HG02798 (cell line): Measurements from ENCODE around the gene UBE2E2.
A peak's percentile ranks its signal among the peaks of the same experiment; 100 is the strongest.

ENCODE experiments used
- ATAC-seq: cut with Tn5 transposase; IDR thresholded peaks from one replicate; pipeline ENCODE4 v1.9.1; 2021; ENCODE audit warnings: mild to moderate bottlenecking; ENCODE audit not compliant: unreplicated experiment, poor library complexity

The UBE2E2 gene

DNA sequence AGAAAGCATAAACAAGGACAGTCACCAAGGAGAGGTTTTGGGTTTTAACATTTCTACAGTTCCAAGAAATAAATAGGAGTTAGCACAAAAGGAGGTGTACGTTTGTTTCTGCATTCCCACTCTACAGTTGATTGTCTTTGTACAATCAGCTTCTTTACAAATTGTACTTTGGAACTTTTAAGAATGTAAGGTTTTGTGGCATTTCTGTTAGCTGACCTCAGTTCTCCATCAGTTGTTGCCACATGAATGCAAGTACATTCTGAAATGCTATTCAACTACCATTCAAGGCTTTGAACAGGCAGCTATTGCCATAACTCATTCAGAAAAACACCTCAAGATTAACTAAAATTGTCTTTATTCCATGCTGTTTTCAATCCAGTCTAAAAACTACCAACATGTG, 349.4 kb downstream of the UBE2E2 start:
- ATAC-seq = no peak

- ATAC-seq = peak; percentile 49
Measured at GRCh38 chr3:23553353-23553752, 350.2 kb downstream of the UBE2E2 start.

DNA sequence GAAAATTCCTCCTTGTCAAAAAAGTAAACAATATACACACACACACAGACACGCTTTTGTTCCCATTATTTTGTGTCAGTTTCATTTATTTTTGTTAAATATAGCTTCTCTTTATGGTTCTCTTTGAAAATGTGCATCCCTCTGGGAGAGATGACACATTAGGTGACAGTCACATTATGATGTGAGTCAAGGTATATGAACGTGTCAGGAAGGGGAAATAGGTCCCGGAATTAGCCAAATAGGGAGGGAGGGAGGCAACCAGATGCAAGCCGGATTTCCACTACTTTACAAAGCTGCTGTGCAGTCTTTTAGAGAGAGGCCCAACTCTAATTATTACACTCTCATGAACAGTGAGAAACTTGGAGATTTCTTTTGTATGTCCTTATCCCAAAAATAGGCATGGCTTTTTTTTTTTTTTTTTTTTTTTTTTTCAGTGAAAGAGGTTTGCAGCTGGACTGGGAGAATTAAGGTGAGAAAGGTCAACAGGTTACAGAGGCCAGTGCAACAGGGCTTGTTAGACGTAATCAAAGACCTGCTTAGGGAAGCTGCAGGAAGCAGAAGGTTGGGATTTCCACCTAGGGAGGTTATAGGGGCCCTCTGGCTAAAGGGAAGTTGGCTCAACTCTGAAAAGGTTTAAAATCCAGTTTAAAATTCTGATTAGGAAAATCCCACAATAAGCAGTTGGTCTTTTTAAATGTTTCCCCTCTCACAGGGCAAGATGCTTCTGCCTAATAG, 362.1 kb downstream of the UBE2E2 start:
- ATAC-seq = no peak

GRCh38 chr3:23566499-23566898, 363.4 kb downstream of the UBE2E2 start:
- ATAC-seq = no peak

DNA sequence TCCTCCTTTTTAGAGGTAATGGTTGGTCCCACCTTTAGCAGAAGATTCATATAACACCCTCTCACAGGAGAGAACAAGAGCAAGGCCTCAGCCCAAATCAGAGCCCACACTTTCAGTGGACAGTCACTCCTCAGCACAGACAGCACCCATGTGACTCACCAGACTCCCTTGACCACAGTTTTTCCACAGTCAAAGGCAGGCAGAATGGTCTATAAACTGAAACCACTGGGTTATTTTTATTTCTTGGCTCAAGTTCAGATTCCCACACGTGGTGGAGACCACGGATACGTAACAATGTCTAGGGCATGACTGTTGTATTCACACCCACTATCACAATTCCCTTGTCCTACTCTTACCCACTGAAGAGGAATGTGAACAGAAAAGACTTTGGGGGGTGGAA, 364.8 kb downstream of the UBE2E2 start:
- ATAC-seq = peak; percentile 60

DNA sequence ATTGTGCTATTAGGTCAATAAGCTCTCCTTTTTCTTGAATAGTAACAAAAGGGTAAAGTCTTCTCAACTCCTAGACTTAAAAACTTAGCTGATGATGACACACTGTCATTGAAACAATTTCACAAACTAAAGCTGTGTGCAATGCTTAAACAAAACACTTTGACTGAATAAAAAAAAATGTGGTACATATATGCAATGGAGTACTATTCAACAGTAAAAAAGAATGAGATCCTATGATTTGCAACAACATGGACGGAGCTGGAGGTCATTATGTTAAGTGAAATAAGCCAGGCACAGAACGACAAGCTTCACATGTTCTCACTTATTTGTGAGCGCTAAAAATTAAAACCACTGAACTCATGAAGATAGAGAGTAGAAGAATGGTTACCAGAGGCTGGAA, 370.7 kb downstream of the UBE2E2 start:
- no peak for ATAC-seq

DNA sequence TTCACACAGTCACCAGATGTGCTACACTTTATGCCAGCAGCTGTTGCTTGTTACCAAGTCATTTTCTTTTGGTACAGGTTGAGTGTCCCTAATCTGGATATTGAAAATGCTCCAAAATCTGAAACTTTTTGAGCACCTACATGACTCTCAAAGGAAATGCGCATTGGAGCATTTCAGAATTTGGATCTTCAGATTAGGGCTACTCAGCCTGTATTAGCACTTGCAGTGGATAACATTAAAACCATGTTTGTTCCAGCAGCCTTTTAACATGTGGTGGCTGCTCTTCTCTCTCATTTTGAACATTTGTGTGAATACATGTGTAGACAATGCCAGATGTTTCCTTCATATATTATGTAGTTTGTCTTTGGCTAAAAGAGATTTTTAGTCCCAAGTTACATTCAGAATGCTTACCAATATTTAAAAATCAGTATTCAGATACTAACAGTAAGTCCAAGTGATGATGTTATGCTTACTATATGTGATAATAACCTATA, 371.7 kb downstream of the UBE2E2 start:
- no peak for ATAC-seq

DNA sequence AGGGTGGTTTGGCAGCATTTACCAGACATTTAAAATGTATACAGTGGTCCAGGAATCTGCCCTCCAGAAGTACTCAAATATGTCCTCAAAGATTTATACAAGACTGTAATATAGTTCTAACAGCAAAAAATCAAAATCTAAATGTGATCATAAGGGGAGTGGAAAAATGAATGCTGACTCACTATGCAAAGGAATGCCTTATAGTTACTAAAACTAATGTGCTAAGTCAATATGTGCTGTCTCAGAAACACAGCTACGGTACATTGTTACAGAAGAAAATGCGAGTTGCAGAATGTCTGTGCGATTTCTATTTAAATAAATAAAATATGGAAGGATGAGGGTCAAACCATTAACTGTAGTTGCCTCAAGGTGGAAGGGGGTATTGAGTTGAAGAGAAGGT, 372.6 kb downstream of the UBE2E2 start:
- no peak for ATAC-seq

DNA sequence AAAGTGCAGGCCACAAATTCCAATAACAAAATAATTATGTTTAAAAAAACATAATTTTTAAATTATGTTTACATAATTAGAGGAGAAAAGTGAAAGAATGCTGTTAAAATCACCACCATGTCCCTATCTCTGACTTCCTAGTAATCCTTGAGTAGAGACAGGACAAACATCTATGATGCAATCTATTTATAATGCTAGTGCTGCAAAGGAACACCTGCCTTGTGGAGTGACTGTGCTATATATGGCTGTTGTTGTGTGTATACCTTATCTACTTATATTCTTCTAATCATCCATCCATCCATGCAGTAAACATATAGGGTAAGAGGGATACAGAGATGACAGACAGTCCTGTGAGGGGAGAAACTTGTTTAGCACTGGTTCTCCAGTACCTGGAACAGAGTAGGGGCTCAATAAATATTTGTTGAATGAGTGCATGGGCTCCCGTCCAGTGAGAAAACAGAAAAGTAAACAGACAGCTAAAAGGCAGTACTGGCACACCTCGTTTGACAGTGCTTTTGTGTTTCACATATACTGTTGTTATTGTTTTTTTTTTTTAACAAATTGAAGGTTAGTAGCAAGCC, 373.3 kb downstream of the UBE2E2 start:
- no peak for ATAC-seq

DNA sequence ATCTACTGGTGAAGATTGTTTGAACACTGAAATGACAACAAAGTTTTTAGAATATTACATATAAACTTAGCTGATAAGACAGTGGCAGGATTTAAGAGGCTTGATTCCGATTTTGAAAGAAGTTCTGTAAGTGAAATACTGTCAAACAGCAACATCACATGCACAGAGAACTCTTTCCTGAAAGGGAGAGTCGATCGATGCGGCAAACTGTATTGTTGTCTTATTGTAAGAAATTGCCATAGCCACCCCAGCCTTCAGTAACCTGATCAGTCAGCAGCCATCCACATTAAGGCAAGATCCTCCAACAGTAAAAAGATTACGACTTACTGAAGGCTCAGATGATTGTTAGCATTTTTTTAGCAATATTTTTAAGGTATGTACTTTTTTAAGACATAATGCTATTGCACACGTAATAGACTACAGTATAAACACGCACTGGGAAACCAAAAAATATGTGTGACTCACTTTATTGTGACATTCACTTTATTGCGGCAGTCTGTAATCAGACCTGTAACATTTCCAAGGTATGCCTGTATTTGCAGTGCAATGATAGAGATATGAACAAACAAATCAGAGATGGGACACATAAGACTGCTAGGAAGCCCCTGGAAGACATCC, 377.1 kb downstream of the UBE2E2 start:
- no peak for ATAC-seq

- ATAC-seq = no peak
Measured at GRCh38 chr3:23583980-23584740, 381.0 kb downstream of the UBE2E2 start.

GRCh38 chr3:23587513-23587912, 384.4 kb downstream of the UBE2E2 start:
- no peak for ATAC-seq

DNA sequence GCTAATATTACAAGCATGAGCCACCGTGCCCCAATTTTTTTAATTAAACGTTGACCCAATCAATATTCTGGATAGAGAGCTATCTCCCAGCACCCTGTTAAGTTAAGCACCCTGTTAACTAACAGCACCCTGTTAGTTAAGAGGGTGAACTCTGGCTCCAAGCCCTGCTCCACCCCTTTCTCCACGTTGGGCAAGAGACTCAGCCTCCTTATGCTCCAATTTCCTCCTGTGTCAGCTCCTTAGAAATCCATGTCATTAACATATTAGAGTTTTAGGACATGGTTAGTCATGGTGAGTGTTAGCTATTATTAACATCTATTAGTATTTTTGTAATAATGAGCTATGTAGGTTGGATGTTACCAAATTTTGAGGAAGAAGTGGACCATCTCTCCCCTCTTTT, 385.4 kb downstream of the UBE2E2 start:
- ATAC-seq = no peak

DNA sequence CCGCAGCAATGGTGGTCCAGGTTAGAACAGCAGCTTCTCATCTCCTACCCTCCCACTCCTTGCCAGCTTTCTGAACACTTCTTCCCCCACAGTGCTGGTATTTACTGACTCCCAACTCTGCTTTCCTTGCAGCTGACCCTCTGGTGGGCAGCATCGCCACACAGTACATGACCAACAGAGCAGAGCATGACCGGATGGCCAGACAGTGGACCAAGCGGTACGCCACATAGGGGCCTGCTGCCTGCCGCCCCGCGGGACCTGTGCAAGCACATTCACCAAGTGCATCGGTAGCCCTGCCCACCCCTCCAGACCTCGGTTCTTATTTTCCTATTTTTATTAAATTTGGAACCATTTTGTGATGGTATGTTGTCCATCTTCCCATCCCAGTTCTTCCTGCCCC, 386.5 kb downstream of the UBE2E2 start:
- no peak for ATAC-seq

GRCh38 chr3:23590424-23591273, 387.5 kb downstream of the UBE2E2 start:
- ATAC-seq = peak; percentile 87

DNA sequence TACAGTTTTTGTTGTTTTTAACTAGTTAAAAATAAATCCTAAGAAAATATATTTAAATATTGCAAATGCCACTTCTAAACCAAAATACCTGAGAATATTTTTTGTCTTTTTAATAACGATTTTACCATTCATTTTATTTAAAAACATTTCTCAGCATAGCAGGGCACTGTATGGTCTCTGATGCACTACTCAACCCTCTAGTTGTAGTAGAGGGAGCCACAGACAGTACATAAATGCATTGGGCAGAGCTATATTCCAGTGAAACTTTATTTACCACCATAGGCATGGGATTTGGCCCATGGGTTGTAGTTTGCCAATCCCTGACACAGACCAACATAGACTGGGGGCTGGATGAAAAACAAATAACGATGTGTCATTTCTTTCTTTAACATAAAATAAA, 388.2 kb downstream of the UBE2E2 start:
- no peak for ATAC-seq

GRCh38 chr3:23592961-23593931, 390.1 kb downstream of the UBE2E2 start:
- ATAC-seq = peak; percentile 66

DNA sequence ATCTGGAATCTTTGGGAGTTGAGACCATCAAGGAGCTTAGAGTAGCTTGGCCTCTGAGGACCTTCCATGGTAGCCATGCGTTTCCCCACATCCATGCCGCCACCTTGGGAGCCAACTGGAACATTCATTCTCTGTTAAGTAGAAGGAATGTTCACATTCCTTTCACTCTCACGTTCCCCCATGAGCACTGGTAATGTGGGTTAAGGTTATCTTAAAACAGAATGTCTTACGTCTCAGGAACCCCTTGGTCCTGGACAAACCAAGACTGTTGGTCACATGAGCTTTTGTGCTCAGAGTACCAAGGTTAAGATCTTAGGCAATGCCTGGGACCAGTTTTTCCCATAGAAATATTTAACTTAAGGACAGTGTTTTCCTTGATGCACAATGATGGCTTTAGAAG, 390.9 kb downstream of the UBE2E2 start:
- no peak for ATAC-seq
